ENCODE data around the gene SVOP.
A peak's percentile ranks its signal among the peaks of the same experiment; 100 is the strongest.

Gene SVOP

GRCh38 chr12:108981835-108982234 lies 39.0 kb downstream of the SVOP start:
- Histone ChIP-seq H3K27ac (no peak overlapping the region), H3K4me3 (no peak overlapping the region)

- Histone ChIP-seq H3K4me3 (no peak overlapping the region), H3K27ac (no peak overlapping the region)
Observed at GRCh38 chr12:108980831-108981618, 39.8 kb downstream of the SVOP start.

GRCh38 chr12:108977360-108977759 lies 43.5 kb downstream of the SVOP start:
- Histone ChIP-seq H3K27ac (no peak overlapping the region), H3K4me3 (no peak overlapping the region)

DNA sequence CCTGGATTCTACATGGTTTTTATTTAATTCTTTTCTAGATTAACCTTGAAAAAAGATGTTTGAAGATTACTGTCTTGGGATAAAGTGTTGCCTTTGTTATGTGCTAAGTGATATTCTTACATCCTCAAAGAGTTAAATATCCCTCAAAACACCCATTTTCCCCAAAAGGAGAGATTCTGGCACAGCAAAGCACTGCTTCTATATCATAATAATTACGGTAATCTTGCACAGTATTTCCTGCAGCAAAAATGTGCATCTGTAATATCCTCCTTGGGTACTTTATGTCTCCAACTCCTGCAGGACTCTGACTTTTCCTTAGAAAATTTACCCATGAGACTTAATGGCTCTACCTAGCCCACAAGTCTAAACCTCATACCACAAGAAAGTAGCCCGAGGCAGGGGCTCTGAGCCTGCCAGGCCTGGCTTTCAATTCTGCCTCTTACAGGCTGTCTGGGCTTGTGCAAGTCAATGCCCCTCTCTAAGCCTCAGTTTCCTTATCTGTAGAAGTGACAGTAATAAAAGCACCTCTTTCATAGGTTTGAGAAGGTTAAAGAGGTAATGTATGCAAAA lies 45.8 kb downstream of the SVOP start:
- no peak overlapping the region for H3K4me3 ChIP-seq
- H3K27ac ChIP-seq: no peak overlapping the region

GRCh38 chr12:108973629-108974152 lies 47.2 kb downstream of the SVOP start:
- no peak overlapping the region for H3K27ac ChIP-seq
- H3K4me3 ChIP-seq: no peak overlapping the region

GRCh38 chr12:108972358-108972757 lies 48.5 kb downstream of the SVOP start:
- Histone ChIP-seq H3K4me3 (no peak overlapping the region), H3K27ac (no peak overlapping the region)

- H3K4me3 ChIP-seq: no peak overlapping the region
- H3K27ac ChIP-seq: no peak overlapping the region
Observed at GRCh38 chr12:108969622-108970021, 51.2 kb downstream of the SVOP start.

DNA sequence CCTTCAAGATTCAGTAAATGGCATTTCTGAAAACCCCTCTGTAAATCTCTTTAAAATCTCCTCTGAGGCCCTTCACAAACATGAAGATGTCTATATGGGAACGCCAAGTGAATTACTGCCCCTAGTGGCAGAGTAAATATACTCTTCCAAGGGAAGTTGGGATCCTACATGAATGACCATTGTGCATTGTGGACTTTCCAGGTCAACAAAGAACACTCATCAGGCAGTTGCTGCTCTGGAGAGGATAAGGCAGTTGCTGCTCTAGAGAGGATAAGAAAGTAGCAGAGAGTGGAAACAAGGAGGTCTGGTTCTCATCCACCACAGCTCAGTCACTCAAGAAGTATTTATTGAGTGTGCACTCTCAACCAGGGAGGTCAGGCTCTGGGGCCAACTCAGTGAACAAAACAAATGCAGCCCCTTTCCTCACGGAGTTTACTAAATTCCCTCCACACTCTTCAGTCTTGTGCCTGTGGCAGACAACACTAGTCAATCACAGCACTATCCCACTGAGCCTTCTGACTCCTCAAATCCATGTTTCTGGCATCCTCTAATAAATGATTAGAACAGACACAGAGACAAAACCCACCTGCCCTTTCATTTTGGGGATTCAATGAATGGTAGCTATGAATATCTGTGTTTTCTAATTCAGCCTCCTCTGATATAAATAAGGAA lies 52.9 kb downstream of the SVOP start:
- H3K27ac ChIP-seq: no peak overlapping the region

GRCh38 chr12:108966378-108967151 lies 54.3 kb downstream of the SVOP start:
- H3K4me3 ChIP-seq: no peak overlapping the region
- H3K27ac ChIP-seq: no peak overlapping the region

More for the DNA sequence above, 52.9 kb downstream of the SVOP start:
- no peak overlapping the region for H3K4me3 ChIP-seq

DNA sequence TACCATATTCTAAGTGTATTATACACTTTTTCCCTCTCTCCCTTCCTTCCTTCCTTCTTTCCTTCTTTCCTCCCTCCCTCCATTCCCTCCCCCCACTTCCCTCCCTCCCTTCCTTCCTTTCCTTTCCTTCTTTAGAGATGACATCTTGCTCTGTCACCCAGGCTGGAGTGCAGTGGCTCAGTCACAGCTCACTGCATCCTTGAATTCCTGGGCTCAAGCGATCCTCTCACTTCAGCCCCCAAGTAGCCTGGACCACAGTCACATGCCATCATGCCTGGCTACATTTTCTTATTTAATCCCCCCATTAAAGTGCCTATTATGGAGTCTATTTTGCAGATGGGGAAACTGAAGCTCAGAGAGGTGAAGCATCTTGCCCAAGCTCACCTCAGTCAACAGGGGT lies 55.0 kb downstream of the SVOP start:
- no peak overlapping the region for H3K27ac ChIP-seq
- no peak overlapping the region for H3K4me3 ChIP-seq

- Histone ChIP-seq H3K27ac (no peak overlapping the region), H3K4me3 (no peak overlapping the region)
Observed at GRCh38 chr12:108964371-108965352, 56.2 kb downstream of the SVOP start.

GRCh38 chr12:108962256-108962655 lies 58.6 kb downstream of the SVOP start:
- H3K4me3 ChIP-seq: no peak overlapping the region

DNA sequence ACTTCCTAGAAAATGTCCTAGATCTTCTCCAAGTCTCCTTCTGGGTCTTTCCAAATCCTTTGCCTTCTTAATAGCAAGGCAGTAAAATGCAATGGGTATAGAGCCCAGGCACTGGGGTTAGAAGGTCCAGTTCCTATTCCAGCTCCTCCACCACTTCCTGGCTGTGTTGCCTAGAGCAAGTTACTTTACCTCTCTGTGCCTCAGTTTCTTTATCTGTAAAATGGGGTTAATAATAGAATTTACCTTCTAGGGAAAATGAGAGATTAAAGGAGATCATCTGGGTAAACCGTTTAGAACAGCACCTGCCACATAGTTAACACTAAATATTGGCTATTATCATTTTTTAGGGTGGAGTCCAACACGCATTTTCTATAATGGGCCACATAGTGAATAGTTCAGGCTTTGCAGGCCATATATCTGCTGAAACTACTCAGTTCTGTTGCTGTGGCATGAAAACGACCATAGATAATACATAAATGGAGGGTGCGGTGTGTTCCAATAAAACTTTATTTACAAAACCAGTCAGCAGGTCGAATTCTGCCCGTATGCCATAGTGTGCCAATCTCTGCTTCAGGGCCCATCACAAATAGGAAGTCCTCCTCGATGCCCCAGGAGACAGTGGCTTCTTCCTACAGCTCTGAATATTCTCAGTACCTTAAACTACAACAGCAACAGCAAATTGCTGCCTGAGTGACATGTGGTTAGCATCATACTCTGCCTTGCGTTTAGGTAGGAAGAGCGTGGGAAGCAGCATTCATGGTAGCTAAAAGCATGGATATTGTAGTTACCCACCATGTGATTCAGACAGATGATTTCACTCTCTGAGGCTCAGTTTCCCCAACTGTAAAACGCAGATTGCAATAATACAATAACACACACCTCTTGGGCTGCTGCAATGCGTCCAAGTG lies 60.9 kb downstream of the SVOP start:
- no peak overlapping the region for H3K4me3 ChIP-seq
- H3K27ac ChIP-seq: no peak overlapping the region

More at GRCh38 chr12:108962256-108962655, 58.6 kb downstream of the SVOP start:
- no peak overlapping the region for H3K27ac ChIP-seq

- H3K4me3 ChIP-seq: no peak overlapping the region
- no peak overlapping the region for H3K27ac ChIP-seq
Observed at GRCh38 chr12:108955225-108955835, 65.5 kb downstream of the SVOP start.

- peak overlapping the region in 1 of 21 experiments; percentile 44 for H3K27ac ChIP-seq
- H3K4me3 ChIP-seq: no peak overlapping the region
Observed at GRCh38 chr12:108950991-108951739, 69.7 kb downstream of the SVOP start.

- H3K27ac ChIP-seq: no peak overlapping the region
- no peak overlapping the region for H3K4me3 ChIP-seq
Observed at GRCh38 chr12:108949976-108950375, 70.9 kb downstream of the SVOP start.

DNA sequence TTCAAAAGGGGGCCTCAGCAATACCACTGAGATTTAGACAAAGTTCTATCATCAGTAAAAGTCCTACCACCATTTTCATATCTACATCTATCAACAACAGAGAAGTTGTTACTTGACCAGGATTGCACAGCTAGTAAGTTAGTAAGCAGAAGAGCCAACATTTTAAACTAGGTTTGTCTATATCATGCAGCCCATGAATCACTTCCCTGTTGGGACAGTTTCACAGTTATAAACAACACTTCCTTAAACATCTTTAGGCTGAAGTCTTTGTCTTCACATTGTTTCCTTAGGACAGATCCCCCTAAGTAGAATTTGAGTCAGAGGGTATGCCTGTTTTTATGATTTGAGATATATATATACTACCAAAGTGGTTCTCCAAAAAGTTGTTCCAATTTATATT lies 72.5 kb downstream of the SVOP start:
- no peak overlapping the region for H3K4me3 ChIP-seq
- H3K27ac ChIP-seq: no peak overlapping the region

Measured in skin epidermis (tissue), 12 donors.